A673 (cell line): ENCODE measurements around the gene AJAP1.

ENCODE experiments used
- EZH2 ChIP-seq: fragments of 200-600 bp; sonication (generic); IDR thresholded peaks from 2 replicates; pipeline ENCODE4 v1.6.1; 2017; ENCODE audit warnings: borderline replicate concordance, low read depth, mild to moderate bottlenecking, mixed read lengths, antibody characterized with exemption, low read length; ENCODE audit not compliant: poor library complexity, severe bottlenecking
- TF ChIP-seq, protein P1 (sequence below): fragments of 300-800, 200-600 bp; sonication (generic); conservative IDR thresholded peaks from 2 replicates; pipeline ENCODE4 v1.5.1; 2017; ENCODE audit warnings: low read depth, mild to moderate bottlenecking, antibody characterized with exemption, low read length, moderate library complexity, mixed read lengths

DNA sequence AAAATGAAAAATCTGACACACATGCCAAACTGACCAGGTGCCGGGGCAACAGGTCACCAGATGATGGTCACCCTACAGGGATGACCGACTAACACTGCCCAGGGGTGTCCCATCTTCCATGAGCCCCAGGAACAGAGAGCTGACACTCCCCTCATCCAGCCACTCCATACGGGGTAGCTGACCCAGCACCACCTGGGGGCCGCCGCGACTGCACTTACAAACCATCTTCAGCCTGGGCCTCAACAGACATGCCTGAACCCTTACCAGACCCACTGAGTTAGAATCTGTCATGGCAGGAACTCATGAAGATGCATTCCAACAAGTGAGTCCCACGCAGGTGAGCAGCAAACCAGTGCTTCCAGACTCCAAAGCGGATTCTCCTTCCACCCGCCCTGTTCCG, 31.6 kb upstream of the AJAP1 start:
- TF ChIP-seq, protein P1, sequence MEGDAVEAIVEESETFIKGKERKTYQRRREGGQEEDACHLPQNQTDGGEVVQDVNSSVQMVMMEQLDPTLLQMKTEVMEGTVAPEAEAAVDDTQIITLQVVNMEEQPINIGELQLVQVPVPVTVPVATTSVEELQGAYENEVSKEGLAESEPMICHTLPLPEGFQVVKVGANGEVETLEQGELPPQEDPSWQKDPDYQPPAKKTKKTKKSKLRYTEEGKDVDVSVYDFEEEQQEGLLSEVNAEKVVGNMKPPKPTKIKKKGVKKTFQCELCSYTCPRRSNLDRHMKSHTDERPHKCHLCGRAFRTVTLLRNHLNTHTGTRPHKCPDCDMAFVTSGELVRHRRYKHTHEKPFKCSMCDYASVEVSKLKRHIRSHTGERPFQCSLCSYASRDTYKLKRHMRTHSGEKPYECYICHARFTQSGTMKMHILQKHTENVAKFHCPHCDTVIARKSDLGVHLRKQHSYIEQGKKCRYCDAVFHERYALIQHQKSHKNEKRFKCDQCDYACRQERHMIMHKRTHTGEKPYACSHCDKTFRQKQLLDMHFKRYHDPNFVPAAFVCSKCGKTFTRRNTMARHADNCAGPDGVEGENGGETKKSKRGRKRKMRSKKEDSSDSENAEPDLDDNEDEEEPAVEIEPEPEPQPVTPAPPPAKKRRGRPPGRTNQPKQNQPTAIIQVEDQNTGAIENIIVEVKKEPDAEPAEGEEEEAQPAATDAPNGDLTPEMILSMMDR, result no peak
- TF ChIP-seq EZH2, result no peak
